Medulla oblongata (tissue), 1 donor: Measurements from ENCODE around the gene DENND2A.
A peak's percentile ranks its signal among the peaks of the same experiment; 100 is the strongest.
"Not testable (repeated sequence)": the region's sequence is repeated elsewhere in the genome, so short reads cannot be mapped to it uniquely, and the experiment has no call there.

Source experiments
- DNase-seq: peaks from one replicate; pipeline ENCODE4 v3.0.0-alpha.2; 2015; ENCODE audit errors: extremely low spot score

Gene DENND2A

GRCh38 chr7:140512317-140513000 is 128.2 kb downstream of the DENND2A start:
- DNase-seq: no peak

- no peak for DNase-seq
Measured at GRCh38 chr7:140509789-140510188, 130.8 kb downstream of the DENND2A start.

- DNase-seq: not testable (repeated sequence)
Measured at GRCh38 chr7:140507556-140507955, 133.1 kb downstream of the DENND2A start.

- no peak for DNase-seq
Measured at GRCh38 chr7:140506788-140507464, 133.7 kb downstream of the DENND2A start.

- DNase-seq: no peak
Measured at GRCh38 chr7:140501966-140502365, 138.6 kb downstream of the DENND2A start.

GRCh38 chr7:140497807-140498206 is 142.8 kb downstream of the DENND2A start:
- not testable (repeated sequence) for DNase-seq

- no peak for DNase-seq
Measured at GRCh38 chr7:140497241-140497769, 143.3 kb downstream of the DENND2A start.

GRCh38 chr7:140495514-140496097 is 145.0 kb downstream of the DENND2A start:
- DNase-seq: no peak

- DNase-seq: no peak
Measured at GRCh38 chr7:140494867-140495266, 145.7 kb downstream of the DENND2A start.

GRCh38 chr7:140489026-140489359 is 151.6 kb downstream of the DENND2A start:
- no peak for DNase-seq

GRCh38 chr7:140485500-140486265 is 154.9 kb downstream of the DENND2A start:
- DNase-seq: no peak

GRCh38 chr7:140484951-140485499 is 155.6 kb downstream of the DENND2A start:
- DNase-seq: no peak

- DNase-seq: no peak
Measured at GRCh38 chr7:140484479-140484878, 156.1 kb downstream of the DENND2A start.

GRCh38 chr7:140479739-140480084 is 160.9 kb downstream of the DENND2A start:
- no peak for DNase-seq

- peak; percentile 96 for DNase-seq
Measured at GRCh38 chr7:140479062-140479738, 161.4 kb downstream of the DENND2A start, which contains the start of gene MKRN1. Gene MKRN1 (minus strand): TSS chr7:140479505. CDS start chr7:140479344, 161 bp downstream.

GRCh38 chr7:140478246-140479061 is 162.2 kb downstream of the DENND2A start:
- DNase-seq: peak; percentile 50

GRCh38 chr7:140476698-140477261 is 163.8 kb downstream of the DENND2A start:
- DNase-seq: no peak

- peak; percentile 60 for DNase-seq
Measured at GRCh38 chr7:140475747-140476333, 164.8 kb downstream of the DENND2A start.
